NCI-H1694 (cell line): ENCODE data around the gene PRSS8.
A peak's percentile ranks its signal among the peaks of the same experiment; 100 is the strongest.
"Not testable (repeated sequence)": the region's sequence is repeated elsewhere in the genome, so short reads cannot be mapped to it uniquely, and the experiment has no call there.

Source experiments
- DNase-seq: peaks from one replicate; lab custom pipeline; 2025; lab: John Stamatoyannopoulos, UW

Gene PRSS8

GRCh38 chr16:31144418-31144817 lies 8.9 kb upstream of the PRSS8 start:
- DNase-seq = not testable (repeated sequence)

GRCh38 chr16:31143694-31144148 lies 8.2 kb upstream of the PRSS8 start:
- no peak for DNase-seq

- DNase-seq = no peak
Measured at GRCh38 chr16:31143011-31143693, 7.6 kb upstream of the PRSS8 start.

- peak; percentile 93 for DNase-seq
Measured at GRCh38 chr16:31142109-31143010, 6.8 kb upstream of the PRSS8 start.

GRCh38 chr16:31141489-31142108 lies 6.1 kb upstream of the PRSS8 start:
- no peak for DNase-seq

GRCh38 chr16:31141071-31141469 lies 5.5 kb upstream of the PRSS8 start:
- DNase-seq = not testable (repeated sequence)

- no peak for DNase-seq
Measured at GRCh38 chr16:31138621-31139578, 3.4 kb upstream of the PRSS8 start.

GRCh38 chr16:31136822-31137499 lies 1.4 kb upstream of the PRSS8 start:
- DNase-seq = not testable (repeated sequence)

GRCh38 chr16:31136287-31136662 lies 748 bp upstream of the PRSS8 start:
- no peak for DNase-seq

GRCh38 chr16:31134625-31135534 lies 647 bp downstream of the PRSS8 start:
- DNase-seq = peak; percentile 6

GRCh38 chr16:31134091-31134571 lies 1.4 kb downstream of the PRSS8 start:
- no peak for DNase-seq

- DNase-seq = no peak
Measured at GRCh38 chr16:31133046-31133501, 2.5 kb downstream of the PRSS8 start.

GRCh38 chr16:31132303-31132979 lies 3.1 kb downstream of the PRSS8 start:
- no peak for DNase-seq

GRCh38 chr16:31131841-31132271 lies 3.7 kb downstream of the PRSS8 start:
- no peak for DNase-seq

- DNase-seq = no peak
Measured at GRCh38 chr16:31131416-31131815, 4.1 kb downstream of the PRSS8 start.

GRCh38 chr16:31130899-31131298 lies 4.6 kb downstream of the PRSS8 start:
- no peak for DNase-seq

- no peak for DNase-seq
Measured at GRCh38 chr16:31130336-31130891, 5.1 kb downstream of the PRSS8 start.

- DNase-seq = no peak
Measured at GRCh38 chr16:31129568-31130335, 5.8 kb downstream of the PRSS8 start.
